Mesendoderm (in vitro differentiated cells): ENCODE results near the gene CHD6.

Experiments used
- DNase-seq: peaks from one replicate; pipeline ENCODE4 v3.0.0; 2013
- H2AK5ac ChIP-seq: 2 replicates; pipeline ENCODE4 v1.6.1; 2013; ENCODE audit warnings: low read length, inconsistent platforms
- H2BK120ac ChIP-seq: 2 replicates; pipeline ENCODE4 v1.6.1; 2013; ENCODE audit warnings: low read depth, mild to moderate bottlenecking, low read length, moderate library complexity, mixed read lengths
- H2BK15ac ChIP-seq: replicated peaks from 2 replicates; pipeline ENCODE4 v1.6.1; 2013; ENCODE audit warnings: low read depth, mild to moderate bottlenecking, moderate library complexity
- H2BK5ac ChIP-seq: 2 replicates; pipeline ENCODE4 v1.6.1; 2013; ENCODE audit warnings: low read length, inconsistent platforms
- H3K18ac ChIP-seq: 2 replicates; pipeline ENCODE4 v1.6.1; 2013; ENCODE audit warnings: mild to moderate bottlenecking, low read length, mixed read lengths
- H3K23ac ChIP-seq: one replicate; pipeline ENCODE4 v1.6.1; 2013; ENCODE audit warnings: low read length
- H3K27ac ChIP-seq: 2 replicates; pipeline ENCODE4 v1.5.1; 2013; ENCODE audit warnings: low read depth, mild to moderate bottlenecking, inconsistent platforms, low read length, moderate library complexity
- H3K27me3 ChIP-seq: 2 replicates; pipeline ENCODE4 v1.6.1; 2013; ENCODE audit warnings: low read length, control low read depth, mild to moderate bottlenecking, inconsistent platforms; ENCODE audit not compliant: insufficient read depth, poor library complexity
- H3K36me3 ChIP-seq: 2 replicates; pipeline ENCODE4 v1.6.1; 2013; ENCODE audit warnings: low read length, inconsistent platforms; ENCODE audit not compliant: control insufficient read depth, insufficient read depth
- H3K4ac ChIP-seq: one replicate; pipeline ENCODE4 v1.6.1; 2013; ENCODE audit warnings: low read depth, mild to moderate bottlenecking, low read length, moderate library complexity
- H3K4me1 ChIP-seq: 2 replicates; pipeline ENCODE4 v1.6.1; 2013; ENCODE audit warnings: low read depth, low read length, inconsistent platforms; ENCODE audit not compliant: control insufficient read depth
- H3K4me2 ChIP-seq: 2 replicates; pipeline ENCODE4 v1.6.1; 2013; ENCODE audit warnings: low read length
- H3K4me3 ChIP-seq: 2 replicates; pipeline ENCODE4 v1.5.1; 2013; ENCODE audit warnings: mild to moderate bottlenecking, low read length
- H3K56ac ChIP-seq: one replicate; pipeline ENCODE4 v1.6.1; 2013; ENCODE audit warnings: low read length
- H3K79me1 ChIP-seq: 2 replicates; pipeline ENCODE4 v1.6.1; 2013; ENCODE audit warnings: low read length, inconsistent platforms
- H3K79me2 ChIP-seq: 2 replicates; pipeline ENCODE4 v1.6.1; 2013; ENCODE audit warnings: mild to moderate bottlenecking, low read length; ENCODE audit not compliant: control insufficient read depth, insufficient read depth
- H3K9ac ChIP-seq: 2 replicates; pipeline ENCODE4 v1.6.1; 2013; ENCODE audit warnings: low read length, inconsistent platforms
- H4K5ac ChIP-seq: one replicate; pipeline ENCODE4 v1.6.1; 2013; ENCODE audit warnings: low read length
- H4K8ac ChIP-seq: one replicate; pipeline ENCODE4 v1.6.1; 2013; ENCODE audit warnings: low read depth, mild to moderate bottlenecking, control low read depth, low read length, moderate library complexity
- WGBS: extraction: QIAGEN DNeasy Blood & Tissue Kit; methylation state at CpG from one replicate; pipeline ENCODE4 v1.1.7; 2013; ENCODE audit warnings: low lambda C conversion rate, missing lambda C conversion rate; ENCODE audit not compliant: insufficient coverage; ENCODE audit errors: extremely low coverage; 5-methylcytosine and 5-hydroxymethylcytosine counted together

Gene CHD6

GRCh38 chr20:41406896-41407444, 211.2 kb downstream of the CHD6 start:
- Histone ChIP-seq H2BK15ac (no peak overlapping the region), H3K27ac (no peak overlapping the region), H3K4me2 (no peak overlapping the region), H3K9ac (no peak overlapping the region), H2BK5ac (no peak overlapping the region), H4K5ac (no peak overlapping the region), H3K18ac (no peak overlapping the region), H4K8ac (no peak overlapping the region), H3K79me1 (no peaks in the 10 kb centered on the region), H3K4me1 (no peaks in the 10 kb centered on the region), H3K79me2 (no peaks in the 10 kb centered on the region), H3K4ac (no peak overlapping the region), H3K4me3 (no peak overlapping the region), H2AK5ac (no peak overlapping the region), H3K56ac (no peak overlapping the region), H3K27me3 (no peaks in the 10 kb centered on the region), H2BK120ac (no peak overlapping the region), H3K23ac (no peak overlapping the region), H3K36me3 (peaks cover 21% of the 10 kb centered on the region)
- no CpG with 5 or more reads among the region's 7 CpGs for WGBS
- no peak for DNase-seq

- Histone ChIP-seq H2AK5ac (no peak overlapping the region), H4K5ac (no peak overlapping the region), H3K79me2 (no peaks in the 10 kb centered on the region), H3K27me3 (no peaks in the 10 kb centered on the region), H2BK5ac (no peak overlapping the region), H3K4me2 (no peak overlapping the region), H3K27ac (no peak overlapping the region), H3K4me1 (no peaks in the 10 kb centered on the region), H3K79me1 (no peaks in the 10 kb centered on the region), H3K9ac (no peak overlapping the region), H3K23ac (no peak overlapping the region), H4K8ac (no peak overlapping the region), H2BK120ac (no peak overlapping the region), H3K36me3 (peaks cover 21% of the 10 kb centered on the region), H3K4ac (no peak overlapping the region), H3K4me3 (no peak overlapping the region), H3K56ac (no peak overlapping the region), H3K18ac (no peak overlapping the region), H2BK15ac (no peak overlapping the region)
- WGBS = no CpG with 5 or more reads among the region's 10 CpGs
- no peak for DNase-seq
These were observed 211.8 kb downstream of the CHD6 start for GRCh38 chr20:41406353-41406752.

GRCh38 chr20:41405436-41405835, 212.7 kb downstream of the CHD6 start:
- no CpG with 5 or more reads among the region's 3 CpGs for WGBS
- Histone ChIP-seq H4K8ac (no peak overlapping the region), H3K79me1 (no peaks in the 10 kb centered on the region), H2BK15ac (no peak overlapping the region), H3K9ac (no peak overlapping the region), H3K18ac (no peak overlapping the region), H2BK120ac (no peak overlapping the region), H3K27ac (no peak overlapping the region), H3K27me3 (no peaks in the 10 kb centered on the region), H3K56ac (no peak overlapping the region), H3K4me2 (no peak overlapping the region), H3K23ac (no peak overlapping the region), H2BK5ac (no peak overlapping the region), H3K79me2 (no peaks in the 10 kb centered on the region), H3K36me3 (peaks cover 18% of the 10 kb centered on the region), H3K4me1 (no peaks in the 10 kb centered on the region), H3K4ac (no peak overlapping the region), H3K4me3 (no peak overlapping the region), H2AK5ac (no peak overlapping the region), H4K5ac (no peak overlapping the region)
- DNase-seq = no peak

GRCh38 chr20:41403604-41404003, 214.6 kb downstream of the CHD6 start:
- peaks cover 15% of the 10 kb centered on the region for H3K36me3 ChIP-seq
- no peak overlapping the region for H4K5ac ChIP-seq
- no peak overlapping the region for H3K27ac ChIP-seq
- H3K23ac ChIP-seq = no peak overlapping the region
- no peak overlapping the region for H4K8ac ChIP-seq
- no peak overlapping the region for H2AK5ac ChIP-seq
- no peaks in the 10 kb centered on the region for H3K27me3 ChIP-seq
- H3K4me3 ChIP-seq = no peak overlapping the region
- no peak overlapping the region for H2BK120ac ChIP-seq
- no CpG with 5 or more reads among the region's 12 CpGs for WGBS
- no peak for DNase-seq
- no peaks in the 10 kb centered on the region for H3K79me1 ChIP-seq
- no peak overlapping the region for H3K4ac ChIP-seq
- H2BK5ac ChIP-seq = no peak overlapping the region
- no peak overlapping the region for H2BK15ac ChIP-seq
- no peak overlapping the region for H3K9ac ChIP-seq
- no peaks in the 10 kb centered on the region for H3K79me2 ChIP-seq
- H3K56ac ChIP-seq = no peak overlapping the region
- H3K4me1 ChIP-seq = no peaks in the 10 kb centered on the region
- H3K18ac ChIP-seq = no peak overlapping the region
- no peak overlapping the region for H3K4me2 ChIP-seq

- H2AK5ac ChIP-seq = no peak overlapping the region
- H3K4me2 ChIP-seq = no peak overlapping the region
- no peak overlapping the region for H3K18ac ChIP-seq
- H3K4me1 ChIP-seq = peaks cover 2% of the 10 kb centered on the region
- no peak overlapping the region for H4K8ac ChIP-seq
- H3K79me2 ChIP-seq = no peaks in the 10 kb centered on the region
- H4K5ac ChIP-seq = no peak overlapping the region
- no CpG with 5 or more reads among the region's 2 CpGs for WGBS
- H3K4ac ChIP-seq = no peak overlapping the region
- no peak overlapping the region for H3K56ac ChIP-seq
- no peak overlapping the region for H2BK5ac ChIP-seq
- no peak overlapping the region for H3K4me3 ChIP-seq
- no peak overlapping the region for H3K9ac ChIP-seq
- DNase-seq = no peak
- no peak overlapping the region for H2BK120ac ChIP-seq
- no peaks in the 10 kb centered on the region for H3K79me1 ChIP-seq
- no peak overlapping the region for H3K27ac ChIP-seq
- no peaks in the 10 kb centered on the region for H3K36me3 ChIP-seq
- H2BK15ac ChIP-seq = no peak overlapping the region
- H3K27me3 ChIP-seq = no peaks in the 10 kb centered on the region
- no peak overlapping the region for H3K23ac ChIP-seq
These were observed 219.8 kb downstream of the CHD6 start for GRCh38 chr20:41398408-41398807.
